ENCODE results near the gene RAB11FIP3.
"Not testable (repeated sequence)": the region's sequence is repeated elsewhere in the genome, so short reads cannot be mapped to it uniquely, and the experiment has no call there.

The RAB11FIP3 gene

GRCh38 chr16:482468-483185 is 57.2 kb downstream of the RAB11FIP3 start:
- no peak overlapping the region for H3K4me3 ChIP-seq (ENCODE audit: low read depth, low read length)
- no peak for TF ChIP-seq CTCF (IDR thresholded peaks at IDR 0.05; ENCODE audit: low read depth, low read length)
- in situ Hi-C loops (cut with HindIII; ENCODE audit: low sequenced_read_pairs): no loop called here
- DNase-seq (ENCODE audit: low read depth, low spot score): no peak

- no peak for DNase-seq (ENCODE audit: low read depth, low spot score)
- no peak for TF ChIP-seq CTCF (IDR thresholded peaks at IDR 0.05; ENCODE audit: low read depth, low read length)
- H3K4me3 ChIP-seq (ENCODE audit: low read depth, low read length): no peak overlapping the region
- in situ Hi-C loops (cut with HindIII; ENCODE audit: low sequenced_read_pairs): no loop called here
These were observed 58.1 kb downstream of the RAB11FIP3 start for GRCh38 chr16:483341-484075.

GRCh38 chr16:489606-490005 is 64.2 kb downstream of the RAB11FIP3 start:
- no peak for DNase-seq (ENCODE audit: low read depth, low spot score)
- no peak for TF ChIP-seq CTCF (IDR thresholded peaks at IDR 0.05; ENCODE audit: low read depth, low read length)
- in situ Hi-C loops (cut with HindIII; ENCODE audit: low sequenced_read_pairs): no loop called here
- H3K4me3 ChIP-seq (ENCODE audit: low read depth, low read length): no peak overlapping the region

GRCh38 chr16:490768-491167 is 65.3 kb downstream of the RAB11FIP3 start:
- TF ChIP-seq CTCF (IDR thresholded peaks at IDR 0.05; ENCODE audit: low read depth, low read length): no peak
- DNase-seq (ENCODE audit: low read depth, low spot score): no peak
- in situ Hi-C loops (cut with HindIII; ENCODE audit: low sequenced_read_pairs): no loop called here

GRCh38 chr16:491220-491919 is 65.9 kb downstream of the RAB11FIP3 start:
- in situ Hi-C loops (cut with HindIII; ENCODE audit: low sequenced_read_pairs): no loop called here
- TF ChIP-seq CTCF (IDR thresholded peaks at IDR 0.05; ENCODE audit: low read depth, low read length): no peak
- H3K4me3 ChIP-seq (ENCODE audit: low read depth, low read length): no peak overlapping the region
- DNase-seq (ENCODE audit: low read depth, low spot score): no peak

More at GRCh38 chr16:490768-491167, 65.3 kb downstream of the RAB11FIP3 start:
- no peak overlapping the region for H3K4me3 ChIP-seq (ENCODE audit: low read depth, low read length)

GRCh38 chr16:492211-492875 is 66.9 kb downstream of the RAB11FIP3 start:
- no peak for TF ChIP-seq CTCF (IDR thresholded peaks at IDR 0.05; ENCODE audit: low read depth, low read length)
- H3K4me3 ChIP-seq (ENCODE audit: low read depth, low read length): no peak overlapping the region
- no peak for DNase-seq (ENCODE audit: low read depth, low spot score)
- in situ Hi-C loops (cut with HindIII; ENCODE audit: low sequenced_read_pairs): no loop called here

- H3K4me3 ChIP-seq (ENCODE audit: low read depth, low read length); in situ Hi-C loops (cut with HindIII; ENCODE audit: low sequenced_read_pairs); DNase-seq (ENCODE audit: low read depth, low spot score): not testable (repeated sequence)
These were observed 69.2 kb downstream of the RAB11FIP3 start for GRCh38 chr16:494676-495075.
